HG02970 (cell line): ENCODE data around the gene C3orf20.
"Not testable (repeated sequence)": the region's sequence is repeated elsewhere in the genome, so short reads cannot be mapped to it uniquely, and the experiment has no call there.

Experiments used
- ATAC-seq: cut with Tn5 transposase; IDR thresholded peaks from one replicate; pipeline ENCODE4 v1.9.1; 2021; ENCODE audit warnings: mild to moderate bottlenecking, moderate library complexity, moderate number of reproducible peaks; ENCODE audit not compliant: unreplicated experiment, low FRiP score

The C3orf20 gene

DNA sequence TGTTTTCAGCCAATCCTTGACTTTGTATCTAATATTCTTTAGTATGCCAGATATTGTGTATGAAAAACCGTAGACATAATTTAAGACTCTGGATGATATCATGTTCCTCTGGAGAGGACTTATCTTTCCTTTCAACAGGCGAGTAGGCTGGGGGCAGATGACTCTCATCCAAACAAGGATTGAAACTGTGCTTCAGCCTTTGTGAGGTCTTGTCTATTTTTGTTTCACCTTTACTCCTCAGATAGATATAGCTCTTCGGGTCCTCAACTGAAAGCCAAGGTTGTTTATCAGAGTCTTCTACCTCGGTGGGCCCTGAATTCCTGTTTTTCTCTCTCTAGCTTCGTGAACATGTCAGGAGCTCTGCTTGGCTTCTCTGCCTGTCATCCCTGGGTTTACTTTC lies 66.0 kb downstream of the C3orf20 start:
- ATAC-seq: no peak

- ATAC-seq: no peak
Measured at GRCh38 chr3:14741510-14741909, 66.6 kb downstream of the C3orf20 start.

DNA sequence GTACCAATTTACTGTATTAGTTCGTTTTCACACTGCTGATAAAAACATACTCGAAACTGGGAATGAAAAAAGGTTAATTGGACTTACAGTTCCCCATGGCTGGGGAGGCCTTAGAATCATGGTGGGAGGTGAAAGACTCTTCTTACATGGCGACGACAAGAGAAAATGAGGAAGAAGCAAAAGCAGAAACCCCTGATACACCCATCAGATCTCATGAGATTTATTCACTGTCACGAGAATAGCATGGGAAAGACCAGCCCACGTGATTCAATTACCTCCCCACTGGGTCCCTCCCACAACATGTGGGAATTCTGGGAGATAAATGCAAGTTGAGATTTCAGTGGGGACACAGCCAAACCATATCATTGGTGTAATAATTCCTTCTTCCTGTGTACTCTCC lies 69.6 kb downstream of the C3orf20 start:
- no peak for ATAC-seq

DNA sequence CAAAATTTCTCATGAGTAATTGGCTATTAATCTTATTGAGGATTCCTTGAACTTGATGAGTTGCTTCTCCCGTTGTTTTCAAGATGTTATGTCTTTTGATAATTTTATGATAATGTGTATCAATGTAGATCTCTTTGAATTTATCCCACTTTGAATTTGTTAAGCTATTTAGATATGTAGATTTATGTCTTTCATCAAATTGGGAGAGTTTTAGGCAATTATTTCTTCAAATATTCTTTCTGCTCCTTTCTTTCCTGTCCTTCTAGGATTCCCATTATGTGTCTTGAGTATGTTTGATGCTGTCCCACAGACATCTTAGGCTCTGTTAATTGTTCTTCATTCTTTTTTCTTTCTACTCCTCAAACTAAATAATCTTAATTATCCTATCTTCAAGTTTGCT lies 75.7 kb downstream of the C3orf20 start:
- ATAC-seq: no peak

- ATAC-seq: not testable (repeated sequence)
Measured at GRCh38 chr3:14752979-14753378, 78.0 kb downstream of the C3orf20 start.

DNA sequence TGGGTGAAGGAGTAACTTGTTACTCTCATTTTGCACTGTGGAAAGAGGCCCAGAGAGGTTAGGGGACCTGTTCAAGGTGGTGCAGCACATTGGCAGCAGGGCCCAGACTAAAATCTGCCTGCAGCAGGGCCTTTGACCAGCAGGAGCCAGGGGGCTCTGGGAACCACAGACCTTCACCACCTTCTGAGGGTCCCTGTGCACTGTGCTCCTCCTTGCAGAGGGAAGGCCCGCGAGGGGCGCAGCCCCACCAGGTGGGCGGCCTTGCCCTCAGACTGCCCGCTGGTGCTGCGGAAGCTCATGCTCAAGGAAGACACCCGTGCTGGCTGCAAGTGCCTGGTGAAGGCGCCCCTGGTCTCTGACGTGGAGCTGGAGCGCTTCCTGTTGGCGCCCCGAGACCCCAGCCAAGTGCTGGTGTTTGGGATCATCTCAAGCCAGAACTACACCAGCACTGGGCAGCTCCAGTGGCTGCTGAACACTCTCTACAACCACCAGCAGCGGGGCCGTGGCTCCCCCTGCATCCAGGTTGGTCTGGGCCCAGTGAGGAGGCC lies 82.3 kb downstream of the C3orf20 start:
- no peak for ATAC-seq

GRCh38 chr3:14758297-14758696 lies 83.4 kb downstream of the C3orf20 start:
- no peak for ATAC-seq

GRCh38 chr3:14758959-14759358 lies 84.0 kb downstream of the C3orf20 start:
- ATAC-seq: no peak

DNA sequence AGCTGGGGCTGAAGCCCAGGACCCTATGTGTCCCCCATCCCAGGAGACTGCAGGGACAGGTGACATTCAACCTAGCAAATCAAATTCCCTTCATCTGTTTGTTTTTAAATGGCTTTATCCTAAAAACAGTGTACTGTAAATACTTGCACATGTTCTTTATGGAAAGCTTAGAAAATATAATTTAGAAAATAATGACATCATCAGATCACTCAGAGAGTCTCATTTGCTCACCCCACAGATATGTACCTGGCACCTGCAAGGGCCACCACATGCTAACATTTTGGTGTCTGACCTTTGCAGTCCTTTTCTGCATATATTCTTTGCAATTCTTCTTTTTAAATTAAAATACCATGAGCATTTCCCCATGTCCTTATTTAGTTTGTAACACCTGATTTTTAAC lies 85.2 kb downstream of the C3orf20 start:
- ATAC-seq: no peak

DNA sequence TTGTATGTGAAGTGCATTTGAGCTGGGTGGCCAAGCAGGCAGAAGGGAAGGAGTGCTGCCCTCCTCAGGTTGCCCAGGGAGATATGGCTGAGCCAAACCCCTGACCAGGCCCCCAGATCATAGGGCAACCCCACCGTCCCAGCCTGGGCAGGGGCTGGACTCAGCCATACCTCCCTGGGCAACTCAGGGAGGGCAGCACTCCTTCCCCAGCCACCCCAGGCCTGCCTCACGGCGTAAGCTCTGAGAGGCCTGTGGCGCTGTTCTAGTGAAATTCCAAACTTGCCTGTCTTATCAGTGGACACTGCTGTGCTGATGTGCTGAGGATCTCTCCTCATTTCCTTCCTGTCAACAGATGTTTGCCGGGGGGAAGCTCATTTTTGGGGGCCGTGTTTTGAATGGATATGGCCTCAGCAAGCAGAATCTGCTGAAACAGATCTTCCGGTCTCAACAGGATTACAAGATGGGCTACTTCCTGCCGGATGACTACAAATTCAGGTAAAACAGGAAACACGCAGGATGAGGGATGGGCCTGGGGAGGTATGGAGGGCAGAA lies 86.3 kb downstream of the C3orf20 start:
- no peak for ATAC-seq

DNA sequence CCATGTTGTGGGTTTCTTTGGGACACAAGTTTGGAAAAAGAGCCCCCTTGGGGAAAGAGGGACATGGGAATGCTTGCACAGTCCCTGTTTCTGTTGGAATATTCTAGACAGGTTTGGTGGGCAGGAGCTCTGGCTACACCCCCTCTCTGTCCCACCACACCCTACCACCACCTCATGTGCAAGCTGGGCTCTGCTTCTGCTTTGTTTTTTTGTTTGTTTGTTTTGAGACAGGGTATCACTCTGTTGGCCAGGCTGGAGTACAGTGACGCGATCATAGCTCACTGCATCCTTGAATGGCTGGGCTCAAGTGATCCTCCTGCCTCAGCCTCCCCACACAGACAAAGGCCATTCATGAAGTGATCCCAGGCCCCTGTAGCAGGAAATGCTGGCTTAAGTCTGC lies 86.9 kb downstream of the C3orf20 start:
- no peak for ATAC-seq

- no peak for ATAC-seq
Measured at GRCh38 chr3:14762701-14763100, 87.8 kb downstream of the C3orf20 start.

DNA sequence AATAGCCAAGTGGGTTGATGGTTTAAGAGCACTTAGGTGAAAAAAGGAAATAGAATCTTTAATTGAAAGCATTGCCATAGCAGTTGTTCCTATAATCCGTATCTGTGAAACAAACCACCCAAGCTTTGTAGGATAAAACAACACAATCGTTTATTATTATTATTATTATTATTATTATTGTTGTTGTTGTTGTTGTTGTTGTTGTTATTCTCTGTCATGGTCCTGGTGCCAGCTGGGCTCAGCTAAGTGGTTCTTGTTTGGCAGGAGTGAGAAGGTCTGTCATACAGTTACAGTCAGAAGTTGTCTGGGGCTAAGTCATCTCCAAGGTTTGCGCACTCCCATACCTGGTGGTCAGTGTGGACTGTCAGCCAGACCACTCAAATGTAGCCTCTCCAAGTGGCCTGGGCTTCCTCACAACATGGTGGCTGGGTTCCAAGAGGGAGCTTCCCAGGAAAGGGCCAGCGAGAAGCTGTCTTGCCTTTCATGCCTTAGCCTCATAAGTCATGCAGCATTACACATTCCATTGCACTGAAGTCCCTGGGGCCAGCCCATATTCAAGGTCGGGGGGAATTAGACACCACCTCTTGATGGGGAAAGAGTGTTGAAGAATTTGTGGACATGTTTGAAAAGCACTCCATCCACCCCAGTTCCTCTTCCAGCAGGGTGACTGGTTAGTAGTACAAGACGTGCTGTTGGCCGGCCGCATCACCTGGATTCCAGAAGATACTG lies 89.6 kb downstream of the C3orf20 start:
- no peak for ATAC-seq

- ATAC-seq: no peak
Measured at GRCh38 chr3:14765060-14765400, 90.1 kb downstream of the C3orf20 start.

DNA sequence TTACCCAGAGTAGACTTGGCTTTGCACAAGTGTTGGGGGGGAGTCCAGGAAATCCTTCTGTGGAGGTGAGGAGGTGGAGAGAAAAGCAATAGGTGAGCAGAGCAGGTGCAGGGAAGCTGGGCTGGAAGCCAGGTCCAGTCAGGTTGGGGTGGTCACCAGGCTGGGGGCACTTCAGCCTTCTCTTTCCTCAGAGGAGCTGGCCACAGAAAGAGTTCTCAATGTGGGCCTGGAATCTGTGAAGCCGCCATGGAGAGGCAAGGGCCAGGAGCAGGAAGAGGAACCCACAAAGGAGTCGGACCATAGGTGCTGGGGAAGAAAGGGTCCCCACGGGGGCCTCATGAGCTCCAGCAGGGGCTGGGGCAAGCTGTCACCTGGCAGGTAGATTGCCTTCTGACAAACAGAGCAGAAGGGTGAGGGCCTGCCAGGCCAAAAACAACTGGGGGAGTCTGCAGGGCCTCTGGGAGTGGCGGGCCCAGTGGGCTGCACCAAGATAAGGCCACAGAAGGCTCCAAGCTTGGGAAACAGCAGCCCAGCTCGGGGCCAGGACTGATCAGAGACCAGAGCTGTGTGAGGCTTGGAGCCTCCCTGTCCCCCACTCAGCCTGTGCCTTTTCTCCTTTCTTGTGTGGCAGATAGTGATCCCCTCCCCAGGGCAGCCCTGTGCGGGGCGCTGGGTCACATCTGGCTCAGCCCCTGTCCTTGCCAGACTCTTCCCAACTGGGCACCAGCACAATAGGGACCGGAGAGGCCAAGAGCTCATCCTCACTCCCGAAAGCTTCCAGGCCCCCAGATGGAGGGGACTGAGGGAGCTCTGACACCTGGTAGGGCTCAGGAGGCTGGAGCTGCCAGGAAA lies 90.9 kb downstream of the C3orf20 start:
- no peak for ATAC-seq

- no peak for ATAC-seq
Measured at GRCh38 chr3:14766428-14767244, 91.7 kb downstream of the C3orf20 start.

DNA sequence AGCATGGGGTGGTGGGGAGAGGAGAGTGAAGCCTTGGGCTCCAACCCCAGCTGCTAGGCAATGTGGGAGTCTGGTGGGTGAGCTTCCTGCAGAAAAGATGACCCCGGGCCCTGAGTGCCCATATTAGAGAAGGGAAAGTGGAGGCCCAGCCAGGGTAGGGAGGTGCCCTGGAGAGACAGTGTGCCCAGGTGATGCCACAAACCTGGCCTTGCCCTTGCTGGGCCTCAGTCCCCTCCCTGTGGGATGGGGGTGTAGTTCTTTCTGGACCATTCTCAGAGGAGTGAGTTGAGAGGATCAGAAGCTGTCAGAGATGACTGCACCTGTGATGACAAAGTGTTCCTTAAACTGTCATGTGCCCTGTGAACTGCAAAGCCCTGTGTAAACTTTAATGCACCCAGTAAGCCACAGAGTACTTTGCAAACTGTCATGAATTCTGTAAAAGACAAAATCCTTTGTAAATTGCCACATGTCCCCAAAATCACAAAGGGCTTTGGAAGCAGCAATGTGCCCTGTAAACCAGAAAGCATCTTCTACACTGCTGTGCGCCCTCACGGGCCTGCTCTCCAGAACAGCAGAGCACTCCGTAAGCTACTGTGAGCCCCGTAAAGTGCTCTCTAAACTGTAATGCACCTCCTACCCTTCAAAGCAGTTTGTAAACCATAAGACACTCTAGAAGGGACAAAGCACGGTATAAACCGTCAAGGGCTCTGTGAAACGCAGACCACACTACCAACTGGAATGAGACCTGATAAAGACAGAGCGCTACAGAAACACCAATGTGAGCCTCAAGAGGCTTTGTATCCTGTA lies 92.5 kb downstream of the C3orf20 start:
- ATAC-seq: no peak

- ATAC-seq: no peak
Measured at GRCh38 chr3:14768182-14768790, 93.3 kb downstream of the C3orf20 start.

- no peak for ATAC-seq
Measured at GRCh38 chr3:14768881-14769280, 93.9 kb downstream of the C3orf20 start.
